Fibroblast of pulmonary artery (primary cell): ENCODE measurements around the gene WDR45B.
"Not testable (repeated sequence)": the region's sequence is repeated elsewhere in the genome, so short reads cannot be mapped to it uniquely, and the experiment has no call there.

Experiments used
- DNase-seq: peaks from one replicate; pipeline ENCODE4 v3.0.0-alpha.2; 2010; ENCODE audit warnings: low read depth
- H3K4me3 ChIP-seq: replicated peaks from 2 replicates; pipeline ENCODE4 v1.5.1; 2011; ENCODE audit warnings: low read depth, mild to moderate bottlenecking, control low read depth, low read length, moderate library complexity
- TF ChIP-seq, protein P1 (sequence below): IDR thresholded peaks from 2 replicates; pipeline ENCODE4 v1.5.1; 2011; ENCODE audit warnings: mild to moderate bottlenecking, control low read depth, low read length, inconsistent platforms; ENCODE audit errors: missing control alignments

The WDR45B gene

DNA sequence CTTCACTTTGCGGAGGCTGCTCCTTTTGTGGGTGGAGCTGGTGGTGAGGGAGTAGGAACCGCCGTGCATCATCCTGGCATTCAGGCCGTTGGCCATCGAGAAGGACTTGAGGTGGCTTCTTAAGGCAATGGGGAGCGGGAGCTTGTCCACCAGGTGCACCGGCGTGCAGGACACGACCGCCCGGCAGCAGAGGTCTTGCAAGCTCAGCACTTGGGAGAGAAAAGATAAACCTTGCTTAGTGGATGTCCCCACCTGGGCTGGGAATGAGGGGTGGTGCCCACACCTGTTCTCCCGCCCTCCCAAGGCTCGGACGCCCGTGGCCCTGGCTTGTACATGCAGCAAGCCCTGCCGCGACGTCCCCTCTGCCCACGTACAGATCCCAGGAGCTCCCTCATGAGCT is 9.7 kb upstream of the WDR45B start:
- TF ChIP-seq, protein P1, sequence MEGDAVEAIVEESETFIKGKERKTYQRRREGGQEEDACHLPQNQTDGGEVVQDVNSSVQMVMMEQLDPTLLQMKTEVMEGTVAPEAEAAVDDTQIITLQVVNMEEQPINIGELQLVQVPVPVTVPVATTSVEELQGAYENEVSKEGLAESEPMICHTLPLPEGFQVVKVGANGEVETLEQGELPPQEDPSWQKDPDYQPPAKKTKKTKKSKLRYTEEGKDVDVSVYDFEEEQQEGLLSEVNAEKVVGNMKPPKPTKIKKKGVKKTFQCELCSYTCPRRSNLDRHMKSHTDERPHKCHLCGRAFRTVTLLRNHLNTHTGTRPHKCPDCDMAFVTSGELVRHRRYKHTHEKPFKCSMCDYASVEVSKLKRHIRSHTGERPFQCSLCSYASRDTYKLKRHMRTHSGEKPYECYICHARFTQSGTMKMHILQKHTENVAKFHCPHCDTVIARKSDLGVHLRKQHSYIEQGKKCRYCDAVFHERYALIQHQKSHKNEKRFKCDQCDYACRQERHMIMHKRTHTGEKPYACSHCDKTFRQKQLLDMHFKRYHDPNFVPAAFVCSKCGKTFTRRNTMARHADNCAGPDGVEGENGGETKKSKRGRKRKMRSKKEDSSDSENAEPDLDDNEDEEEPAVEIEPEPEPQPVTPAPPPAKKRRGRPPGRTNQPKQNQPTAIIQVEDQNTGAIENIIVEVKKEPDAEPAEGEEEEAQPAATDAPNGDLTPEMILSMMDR, result no peak
- no peak for DNase-seq
- no peak overlapping the region for H3K4me3 ChIP-seq

DNA sequence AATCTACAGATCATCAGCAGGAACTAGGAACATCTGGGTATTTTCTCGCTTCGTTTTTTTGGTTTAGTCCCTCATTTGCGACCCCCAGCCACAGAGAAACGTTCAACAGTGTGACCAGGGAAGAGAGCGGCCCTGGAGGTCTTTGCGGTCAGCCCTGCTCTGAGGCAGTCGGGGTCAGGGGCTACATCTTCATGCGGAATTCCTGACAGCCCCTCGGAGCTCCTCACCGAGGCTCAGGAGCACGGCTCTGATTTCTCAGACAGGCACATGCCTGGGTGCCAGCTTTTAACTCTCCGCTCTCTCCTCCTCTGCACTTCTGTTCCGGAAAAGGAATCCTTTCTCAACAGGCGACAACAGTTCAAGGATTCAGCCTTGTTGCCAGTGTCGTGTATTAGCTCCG is 8.0 kb upstream of the WDR45B start:
- TF ChIP-seq, protein P1, result no peak
- no peak for DNase-seq
- no peak overlapping the region for H3K4me3 ChIP-seq

GRCh38 chr17:82655523-82655922 is 7.3 kb upstream of the WDR45B start:
- H3K4me3 ChIP-seq, result no peak overlapping the region
- DNase-seq, result no peak
- TF ChIP-seq, protein P1, result no peak

GRCh38 chr17:82655038-82655479 is 6.8 kb upstream of the WDR45B start:
- peak; percentile 32 for DNase-seq
- no peak overlapping the region for H3K4me3 ChIP-seq
- TF ChIP-seq, protein P1, result no peak

DNA sequence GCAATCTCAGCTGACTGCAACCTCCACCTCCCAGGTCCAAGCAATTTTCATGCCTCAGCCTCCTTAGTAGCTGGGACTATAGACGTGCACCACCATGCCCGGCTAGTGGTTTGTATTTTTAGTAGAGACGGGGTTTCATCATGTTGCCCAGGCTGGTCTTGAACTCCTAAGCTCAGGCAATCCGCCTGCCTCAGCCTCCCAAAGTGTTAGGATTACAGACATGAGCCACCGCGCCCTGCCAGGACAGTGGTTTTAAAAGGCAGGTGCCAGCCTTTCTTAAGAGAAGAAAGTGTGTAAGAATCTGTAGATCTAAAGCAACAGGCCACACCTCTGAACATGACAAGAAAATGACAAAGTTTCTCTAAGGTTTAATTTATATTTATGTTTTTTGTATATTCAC is 6.4 kb upstream of the WDR45B start:
- not testable (repeated sequence) for H3K4me3 ChIP-seq, DNase-seq

DNA sequence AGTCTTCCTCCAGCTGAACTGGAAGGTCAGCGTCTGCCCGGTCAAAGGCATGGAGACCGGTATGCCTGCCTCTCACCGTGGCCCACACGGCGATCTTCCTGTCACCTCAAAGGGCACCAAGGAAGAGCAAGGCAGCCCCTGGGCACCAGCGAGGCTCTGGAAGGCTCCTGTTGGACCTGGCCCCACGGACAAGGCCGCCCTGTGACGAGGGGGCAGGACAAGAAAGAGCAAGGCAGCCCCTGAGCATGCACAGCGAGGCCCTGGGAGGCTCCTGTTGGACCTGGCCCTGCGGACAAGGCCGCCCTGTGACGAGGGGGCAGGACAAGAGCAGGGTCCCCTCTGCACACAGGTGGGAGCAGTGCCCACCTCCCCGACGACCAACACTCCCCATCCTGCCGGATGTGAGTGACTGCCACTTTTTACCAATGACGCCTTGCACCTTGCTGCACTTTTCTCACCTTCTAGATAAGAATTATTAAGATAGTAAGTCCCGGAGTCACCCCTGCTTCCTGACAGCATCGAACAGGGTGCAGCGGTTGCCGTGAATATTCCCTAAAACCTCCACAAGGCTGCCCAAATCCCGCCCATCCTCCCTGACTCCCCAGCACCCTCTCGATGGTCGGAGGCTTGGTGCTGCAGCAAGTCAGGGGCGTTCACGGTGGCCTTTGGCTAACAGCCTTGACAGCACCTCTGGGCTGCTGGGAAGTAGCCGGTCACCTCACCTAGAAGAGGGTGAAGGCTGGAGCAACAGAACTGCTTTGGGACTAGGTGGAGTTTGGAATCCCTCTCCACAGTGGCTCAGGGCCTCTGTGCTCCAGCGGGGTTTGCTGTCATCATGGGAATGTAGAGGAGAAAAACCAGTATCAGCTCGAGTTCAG is 5.6 kb upstream of the WDR45B start:
- TF ChIP-seq, protein P1, result no peak
- DNase-seq, result no peak

GRCh38 chr17:82650723-82651122 is 2.5 kb upstream of the WDR45B start:
- no peak overlapping the region for H3K4me3 ChIP-seq
- TF ChIP-seq, protein P1, result no peak
- no peak for DNase-seq

More for the DNA sequence above, 5.6 kb upstream of the WDR45B start:
- H3K4me3 ChIP-seq, result no peak overlapping the region
